Measurements from ENCODE around the gene INPP5F. TPM values are rescaled to one million over a fixed set of nuclear protein-coding genes. Genes with fewer than 3 reads are reported as not detected.

The INPP5F gene
- total and polyA plus RNA-seq, 8 donors = 4.6 to 25.7 (median 16.4) TPM

DNA sequence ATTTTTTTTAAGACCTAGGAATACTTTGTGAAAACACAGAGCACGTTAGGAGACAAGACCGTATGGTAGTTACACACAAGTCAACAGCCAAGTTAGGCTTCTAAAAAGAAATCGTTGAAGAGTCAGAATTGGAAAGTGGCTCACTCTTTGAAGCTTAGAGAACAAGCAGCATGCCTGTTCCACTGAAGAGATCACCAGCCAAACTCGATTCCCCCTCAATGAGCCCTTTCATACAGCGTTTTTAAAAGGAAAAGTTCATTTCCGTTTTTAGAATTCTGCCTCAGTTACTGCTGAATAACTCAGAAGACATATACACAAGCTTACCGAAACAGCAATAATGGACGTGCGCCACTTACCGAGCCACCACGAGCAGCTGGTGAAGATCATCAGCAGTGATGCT, 105.8 kb downstream of the INPP5F start:
- no peaks in the 10 kb centered on the region for H3K27me3 ChIP-seq
- no peak for DNase-seq
- no peak for TF ChIP-seq POLR2A (IDR thresholded peaks at IDR 0.05)
- intact Hi-C loops (cut with DNase I; ENCODE audit: low total_unique reads) = no loop called here
- H3K4me1 ChIP-seq = peaks cover 0 to 10% (median 0%) of the 10 kb centered on the region in 4 donors
- WGBS, 5 donors = 89 to 92% (median 90%) methylated on average over 11 of the region's 11 CpGs
- no peaks in the 10 kb centered on the region for H3K9me3 ChIP-seq
- H3K4me3 ChIP-seq = no peak overlapping the region
- peaks cover 46 to 100% (median 99%) of the 10 kb centered on the region in 4 donors for H3K36me3 ChIP-seq
- no peak overlapping the region for H3K27ac ChIP-seq

DNA sequence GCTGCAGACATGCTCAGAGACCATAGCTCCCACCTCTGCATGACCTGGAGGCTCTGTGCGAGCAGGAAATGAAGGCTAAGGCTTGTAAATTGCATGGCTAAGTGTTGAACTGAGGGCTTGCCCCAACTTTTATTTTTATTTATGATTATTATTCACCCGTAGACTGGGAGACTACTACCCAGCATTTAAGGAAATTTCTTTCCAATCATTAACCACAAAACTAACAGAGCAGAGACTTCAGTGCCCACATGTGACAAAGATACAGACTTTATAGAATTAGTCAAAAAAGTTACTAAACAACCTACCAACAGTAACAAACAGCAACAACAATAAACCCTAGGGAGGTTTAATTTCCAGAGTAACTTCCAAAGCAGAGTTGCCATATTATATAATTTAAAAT, 107.1 kb downstream of the INPP5F start:
- no peak for TF ChIP-seq POLR2AphosphoS5 (IDR thresholded peaks at IDR 0.05)
- no peak for TF ChIP-seq POLR2A (IDR thresholded peaks at IDR 0.05)
- TF ChIP-seq, protein P1, sequence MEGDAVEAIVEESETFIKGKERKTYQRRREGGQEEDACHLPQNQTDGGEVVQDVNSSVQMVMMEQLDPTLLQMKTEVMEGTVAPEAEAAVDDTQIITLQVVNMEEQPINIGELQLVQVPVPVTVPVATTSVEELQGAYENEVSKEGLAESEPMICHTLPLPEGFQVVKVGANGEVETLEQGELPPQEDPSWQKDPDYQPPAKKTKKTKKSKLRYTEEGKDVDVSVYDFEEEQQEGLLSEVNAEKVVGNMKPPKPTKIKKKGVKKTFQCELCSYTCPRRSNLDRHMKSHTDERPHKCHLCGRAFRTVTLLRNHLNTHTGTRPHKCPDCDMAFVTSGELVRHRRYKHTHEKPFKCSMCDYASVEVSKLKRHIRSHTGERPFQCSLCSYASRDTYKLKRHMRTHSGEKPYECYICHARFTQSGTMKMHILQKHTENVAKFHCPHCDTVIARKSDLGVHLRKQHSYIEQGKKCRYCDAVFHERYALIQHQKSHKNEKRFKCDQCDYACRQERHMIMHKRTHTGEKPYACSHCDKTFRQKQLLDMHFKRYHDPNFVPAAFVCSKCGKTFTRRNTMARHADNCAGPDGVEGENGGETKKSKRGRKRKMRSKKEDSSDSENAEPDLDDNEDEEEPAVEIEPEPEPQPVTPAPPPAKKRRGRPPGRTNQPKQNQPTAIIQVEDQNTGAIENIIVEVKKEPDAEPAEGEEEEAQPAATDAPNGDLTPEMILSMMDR (IDR thresholded peaks at IDR 0.05) = no peak
- TF ChIP-seq EP300 (IDR thresholded peaks at IDR 0.05) = no peak
- H3K27me3 ChIP-seq = no peaks in the 10 kb centered on the region
- peaks cover 0 to 4% (median 0%) of the 10 kb centered on the region in 4 donors for H3K4me1 ChIP-seq
- no peak overlapping the region for H3K4me3 ChIP-seq
- H3K9me3 ChIP-seq = no peaks in the 10 kb centered on the region
- H3K36me3 ChIP-seq = peaks cover 57 to 100% (median 99%) of the 10 kb centered on the region in 4 donors
- intact Hi-C loops (cut with DNase I; ENCODE audit: low total_unique reads) = no loop called here
- H3K27ac ChIP-seq = no peak overlapping the region
- WGBS, 5 donors = 81 to 95% (median 83%) methylated on average over 2 of the region's 2 CpGs
- DNase-seq = no peak

DNA sequence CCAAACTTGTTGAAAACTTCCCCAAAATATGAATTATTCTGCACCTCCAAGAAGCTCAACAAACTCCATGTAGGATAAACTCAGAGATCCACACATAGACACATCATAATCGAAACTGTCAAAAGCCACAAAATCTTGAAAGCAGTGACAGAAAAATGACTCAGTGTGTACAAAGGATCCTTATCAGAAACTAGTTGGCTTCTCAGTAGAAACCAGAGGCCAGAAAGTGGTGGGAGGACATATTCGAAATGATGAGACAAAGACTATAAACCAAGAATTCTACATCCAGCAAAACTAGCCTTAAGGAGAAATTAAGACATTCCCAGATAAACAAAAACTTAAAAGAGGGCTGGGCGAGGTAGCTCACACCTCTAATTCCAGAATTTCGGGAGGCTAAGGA, 108.3 kb downstream of the INPP5F start:
- intact Hi-C loops (cut with DNase I; ENCODE audit: low total_unique reads) = no loop called here
- DNase-seq = no peak
- H3K9me3 ChIP-seq = no peaks in the 10 kb centered on the region
- WGBS, 5 donors = 73 to 88% (median 82%) methylated on average over 4 of the region's 4 CpGs
- H3K4me1 ChIP-seq = no peaks in the 10 kb centered on the region
- TF ChIP-seq EP300 (IDR thresholded peaks at IDR 0.05) (no peak), POLR2A (IDR thresholded peaks at IDR 0.05) (no peak), POLR2AphosphoS5 (IDR thresholded peaks at IDR 0.05) (no peak)
- TF ChIP-seq, protein P1 (IDR thresholded peaks at IDR 0.05) = no peak
- H3K27me3 ChIP-seq = no peaks in the 10 kb centered on the region
- peaks cover 67 to 100% (median 100%) of the 10 kb centered on the region in 4 donors for H3K36me3 ChIP-seq
- no peak overlapping the region for H3K4me3 ChIP-seq
- no peak overlapping the region for H3K27ac ChIP-seq

DNA sequence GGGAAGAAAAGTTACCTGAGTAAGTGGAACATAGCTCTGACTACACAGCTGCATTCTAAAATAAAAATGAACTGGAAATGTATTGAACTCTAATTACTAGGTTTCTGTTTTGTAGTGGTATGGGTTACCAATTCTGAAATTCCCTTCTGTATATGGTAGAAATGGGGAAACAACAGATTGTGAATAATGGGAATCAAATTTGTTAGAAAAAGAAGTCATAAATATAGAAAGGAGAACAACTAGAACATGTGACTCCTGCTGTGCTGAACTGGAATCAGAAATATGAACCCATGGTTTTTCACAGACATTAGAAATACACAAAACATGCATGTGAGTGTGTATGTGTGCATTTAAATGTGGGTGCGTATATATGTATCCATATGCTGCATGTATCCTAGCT, 119.8 kb downstream of the INPP5F start:
- H3K27ac ChIP-seq = no peak overlapping the region
- no peaks in the 10 kb centered on the region for H3K4me1 ChIP-seq
- no peak overlapping the region for H3K4me3 ChIP-seq
- no peak for DNase-seq
- 93 to 100% (median 97%) methylated on average over 1 of the region's 1 CpG for WGBS, 5 donors
- no peak for TF ChIP-seq EP300 (IDR thresholded peaks at IDR 0.05)
- TF ChIP-seq, protein P1 (IDR thresholded peaks at IDR 0.05) = no peak
- TF ChIP-seq POLR2AphosphoS5 (IDR thresholded peaks at IDR 0.05) = no peak
- no peak for TF ChIP-seq POLR2A (IDR thresholded peaks at IDR 0.05)
- H3K36me3 ChIP-seq = peaks cover 50 to 100% (median 96%) of the 10 kb centered on the region in 4 donors
- no peaks in the 10 kb centered on the region for H3K27me3 ChIP-seq
- intact Hi-C loops (cut with DNase I; ENCODE audit: low total_unique reads) = no loop called here
- H3K9me3 ChIP-seq = no peaks in the 10 kb centered on the region

DNA sequence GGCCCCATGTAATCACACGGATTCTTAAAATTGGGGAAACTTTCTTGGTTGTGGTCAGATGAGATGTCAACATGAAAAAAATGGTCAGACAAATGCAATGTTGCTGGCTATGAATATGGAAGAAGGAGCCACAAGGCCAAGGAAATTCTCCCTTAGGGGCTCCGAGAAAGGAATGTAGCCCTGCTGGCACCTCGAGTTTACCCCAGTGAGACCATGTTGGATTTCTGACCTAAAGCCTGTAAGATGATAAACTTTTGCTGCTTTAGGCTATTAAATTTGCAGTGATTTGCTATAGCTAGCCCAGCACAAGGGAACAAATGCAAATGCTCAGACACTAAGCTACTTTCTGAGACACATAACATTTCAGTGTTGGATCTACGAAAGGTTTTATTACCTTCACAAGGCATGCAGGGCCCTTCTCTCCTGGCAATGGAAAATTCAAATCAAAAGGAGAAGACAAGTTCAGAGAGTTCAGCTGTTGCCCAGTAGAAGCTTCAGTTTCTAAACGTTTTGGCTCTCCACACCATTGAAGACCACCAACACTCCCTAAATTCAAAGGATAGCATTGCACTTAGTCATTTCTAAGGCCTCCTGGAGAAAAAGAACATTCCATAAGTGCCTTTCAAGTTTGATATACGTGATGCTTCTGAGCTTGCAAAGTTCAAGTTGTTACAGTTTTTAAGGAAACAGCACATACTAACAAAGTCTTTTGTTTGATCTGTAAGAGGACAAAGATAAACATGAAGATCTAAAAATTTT, 123.4 kb downstream of the INPP5F start:
- H3K36me3 ChIP-seq = peaks cover 42 to 100% (median 95%) of the 10 kb centered on the region in 4 donors
- H3K4me3 ChIP-seq = no peak overlapping the region
- no peak for DNase-seq
- H3K9me3 ChIP-seq = no peaks in the 10 kb centered on the region
- no peaks in the 10 kb centered on the region for H3K27me3 ChIP-seq
- WGBS, 5 donors = 66 to 85% (median 77%) methylated on average over 6 of the region's 6 CpGs
- intact Hi-C loops (cut with DNase I; ENCODE audit: low total_unique reads) = no loop called here
- peaks cover 0 to 8% (median 2%) of the 10 kb centered on the region in 4 donors for H3K4me1 ChIP-seq
- H3K27ac ChIP-seq = no peak overlapping the region
- TF ChIP-seq EP300 (IDR thresholded peaks at IDR 0.05) (no peak), POLR2AphosphoS5 (IDR thresholded peaks at IDR 0.05) (no peak), POLR2A (IDR thresholded peaks at IDR 0.05) (no peak)
- TF ChIP-seq, protein P1 (IDR thresholded peaks at IDR 0.05) = no peak

Data from stomach (tissue), 9 donors.